Measurements from ENCODE around the gene ARHGAP26. TPM values are rescaled to one million over a fixed set of nuclear protein-coding genes. Genes with fewer than 3 reads are reported as not detected.

Gene ARHGAP26
- total RNA-seq, 5 donors from 2014 or later (not counting 1 experiment from before 2014, with no cell fraction given) = 22.8 to 49.3 (median 28.3) TPM

GRCh38 chr5:142725231-142726187, 44.7 kb upstream of the ARHGAP26 start:
- 65% methylated on average over 3 of the region's 4 CpGs for WGBS (ENCODE audit: insufficient coverage)
- H3K4me3 Mint-ChIP-seq = no peak overlapping the region
- no peaks in the 10 kb centered on the region for H3K36me3 ChIP-seq (ENCODE audit: control insufficient read depth in 2 of 2, extremely low read depth in 1 of 2, insufficient read depth in 1 of 2, low read length in 1 of 2)
- DNase-seq (no peak), ATAC-seq (replicated peaks in 1 of 4) (no peak)
- H3K4me3 ChIP-seq (ENCODE audit: control insufficient read depth in 1 of 2, extremely low read depth in 1 of 2, low read length in 1 of 2) = no peak overlapping the region
- CTCF ChIA-PET = interaction anchor here in 1 of 2 donors (1.1 kb wide), 1 partner anchor 23 kb away, joined by 3 read pairs; no protein-coding TSS in a partner anchor
- H3K27me3 ChIP-seq (replicated peaks in 1 of 2; ENCODE audit: control insufficient read depth in 2 of 2, extremely low read depth in 1 of 2, insufficient read depth in 2 of 2, low read length in 1 of 2) = peaks cover 0 to 4% of the 10 kb centered on the region in 2 experiments
- H3K27ac ChIP-seq (ENCODE audit: low read length) = no peak overlapping the region
- no peaks in the 10 kb centered on the region for H3K9me3 ChIP-seq
- H3K4me1 Mint-ChIP-seq = no peaks in the 10 kb centered on the region
- no peaks in the 10 kb centered on the region for H3K36me3 Mint-ChIP-seq
- POLR2A ChIA-PET = interaction anchor here in 1 of 2 donors (0.8 kb wide), 1 partner anchor 679 kb away, joined by 3 read pairs; no protein-coding TSS in a partner anchor
- H3K4me1 ChIP-seq (ENCODE audit: control insufficient read depth in 1 of 2, extremely low read depth in 1 of 2, insufficient read depth in 2 of 2, low read length in 2 of 2) = no peaks in the 10 kb centered on the region
- H3K27me3 Mint-ChIP-seq = no peaks in the 10 kb centered on the region
- H3K27ac Mint-ChIP-seq = no peak overlapping the region
- H3K9me3 Mint-ChIP-seq = no peaks in the 10 kb centered on the region

GRCh38 chr5:142726188-142726731, 43.9 kb upstream of the ARHGAP26 start:
- no peaks in the 10 kb centered on the region for H3K27me3 Mint-ChIP-seq
- Histone ChIP-seq H3K27me3 (replicated peaks in 1 of 2; ENCODE audit: control insufficient read depth in 2 of 2, extremely low read depth in 1 of 2, insufficient read depth in 2 of 2, low read length in 1 of 2) (peaks cover 0 to 4% of the 10 kb centered on the region in 2 experiments), H3K9me3 (no peaks in the 10 kb centered on the region), H3K27ac (ENCODE audit: low read length) (no peak overlapping the region), H3K36me3 (ENCODE audit: control insufficient read depth in 2 of 2, extremely low read depth in 1 of 2, insufficient read depth in 1 of 2, low read length in 1 of 2) (no peaks in the 10 kb centered on the region), H3K4me1 (ENCODE audit: control insufficient read depth in 1 of 2, extremely low read depth in 1 of 2, insufficient read depth in 2 of 2, low read length in 2 of 2) (no peaks in the 10 kb centered on the region), H3K4me3 (ENCODE audit: control insufficient read depth in 1 of 2, extremely low read depth in 1 of 2, low read length in 1 of 2) (no peak overlapping the region)
- H3K4me3 Mint-ChIP-seq = no peak overlapping the region
- no peak overlapping the region for H3K27ac Mint-ChIP-seq
- no peaks in the 10 kb centered on the region for H3K4me1 Mint-ChIP-seq
- no peaks in the 10 kb centered on the region for H3K9me3 Mint-ChIP-seq
- DNase-seq = no peak
- ChIA-PET POLR2A (no interaction called here), CTCF (no interaction called here)
- no peak for ATAC-seq (replicated peaks in 1 of 4)
- no peaks in the 10 kb centered on the region for H3K36me3 Mint-ChIP-seq
- no CpG with 5 or more reads among the region's 2 CpGs for WGBS (ENCODE audit: insufficient coverage)

GRCh38 chr5:142727735-142728047, 42.5 kb upstream of the ARHGAP26 start:
- no peak overlapping the region for H3K4me3 Mint-ChIP-seq
- H3K9me3 ChIP-seq = no peaks in the 10 kb centered on the region
- 83% methylated on average over 2 of the region's 2 CpGs for WGBS (ENCODE audit: insufficient coverage)
- ATAC-seq (replicated peaks in 1 of 4) (no peak), DNase-seq (no peak)
- H3K9me3 Mint-ChIP-seq = no peaks in the 10 kb centered on the region
- no peaks in the 10 kb centered on the region for H3K27me3 Mint-ChIP-seq
- no peaks in the 10 kb centered on the region for H3K36me3 Mint-ChIP-seq
- H3K4me1 Mint-ChIP-seq = peaks cover 0 to under 1% (median 0%) of the 10 kb centered on the region in 3 donors
- peaks cover 0 to 3% of the 10 kb centered on the region in 2 experiments for H3K4me1 ChIP-seq (ENCODE audit: control insufficient read depth in 1 of 2, extremely low read depth in 1 of 2, insufficient read depth in 2 of 2, low read length in 2 of 2)
- no peak overlapping the region for H3K4me3 ChIP-seq (ENCODE audit: control insufficient read depth in 1 of 2, extremely low read depth in 1 of 2, low read length in 1 of 2)
- no peaks in the 10 kb centered on the region for H3K36me3 ChIP-seq (ENCODE audit: control insufficient read depth in 2 of 2, extremely low read depth in 1 of 2, insufficient read depth in 1 of 2, low read length in 1 of 2)
- ChIA-PET POLR2A (no interaction called here), CTCF (interaction anchor here (0.8 to 1.3 kb wide), 2 partner anchors 14 kb away, joined by 3 to 4 read pairs; no protein-coding TSS in a partner anchor)
- peaks cover 0 to 3% of the 10 kb centered on the region in 2 experiments for H3K27me3 ChIP-seq (replicated peaks in 1 of 2; ENCODE audit: control insufficient read depth in 2 of 2, extremely low read depth in 1 of 2, insufficient read depth in 2 of 2, low read length in 1 of 2)
- no peak overlapping the region for H3K27ac ChIP-seq (ENCODE audit: low read length)
- no peak overlapping the region for H3K27ac Mint-ChIP-seq

- H3K9me3 ChIP-seq = no peaks in the 10 kb centered on the region
- ChIA-PET CTCF (interaction anchor here in 1 of 2 donors (0.6 to 3.9 kb wide), 3 partner anchors 13 to 1090 kb away, joined by 3 to 11 read pairs (median 3); no protein-coding TSS in a partner anchor), POLR2A (interaction anchor here in 1 of 2 donors (0.5 kb wide), 1 partner anchor 257 kb away, joined by 7 read pairs; no protein-coding TSS in a partner anchor)
- H3K27me3 ChIP-seq (replicated peaks in 1 of 2; ENCODE audit: control insufficient read depth in 2 of 2, extremely low read depth in 1 of 2, insufficient read depth in 2 of 2, low read length in 1 of 2) = no peaks in the 10 kb centered on the region
- H3K4me3 Mint-ChIP-seq = no peak overlapping the region
- no peaks in the 10 kb centered on the region for H3K9me3 Mint-ChIP-seq
- H3K4me1 Mint-ChIP-seq = peaks cover 14 to 29% (median 25%) of the 10 kb centered on the region in 3 donors
- H3K27ac Mint-ChIP-seq = no peak overlapping the region
- H3K27me3 Mint-ChIP-seq = peaks cover 0 to 5% of the 10 kb centered on the region in 2 donors
- H3K36me3 ChIP-seq (ENCODE audit: control insufficient read depth in 2 of 2, extremely low read depth in 1 of 2, insufficient read depth in 1 of 2, low read length in 1 of 2) = no peaks in the 10 kb centered on the region
- no peaks in the 10 kb centered on the region for H3K36me3 Mint-ChIP-seq
- DNase-seq (no peak), ATAC-seq (replicated peaks in 1 of 4) (no peak)
- H3K27ac ChIP-seq (ENCODE audit: low read length) = no peak overlapping the region
- peaks cover 0 to 29% of the 10 kb centered on the region in 2 experiments for H3K4me1 ChIP-seq (ENCODE audit: control insufficient read depth in 1 of 2, extremely low read depth in 1 of 2, insufficient read depth in 2 of 2, low read length in 2 of 2)
- 97% methylated on average over 5 of the region's 8 CpGs for WGBS (ENCODE audit: insufficient coverage)
- H3K4me3 ChIP-seq (ENCODE audit: control insufficient read depth in 1 of 2, extremely low read depth in 1 of 2, low read length in 1 of 2) = no peak overlapping the region
Observed at GRCh38 chr5:142735323-142736246, 34.6 kb upstream of the ARHGAP26 start.

- no peak overlapping the region for H3K4me3 Mint-ChIP-seq
Observed at GRCh38 chr5:142736247-142736632, 33.9 kb upstream of the ARHGAP26 start.

More at GRCh38 chr5:142736247-142736632, 33.9 kb upstream of the ARHGAP26 start:
- ChIA-PET CTCF (interaction anchor here (0.6 to 3.9 kb wide), 4 partner anchors 12 to 1089 kb away, joined by 3 to 11 read pairs (median 6); no protein-coding TSS in a partner anchor), POLR2A (no interaction called here)
- no peak for DNase-seq
- no peaks in the 10 kb centered on the region for H3K36me3 Mint-ChIP-seq
- H3K27me3 Mint-ChIP-seq = peaks cover 0 to 5% of the 10 kb centered on the region in 2 donors
- H3K27ac Mint-ChIP-seq = no peak overlapping the region
- WGBS (ENCODE audit: insufficient coverage) = 100% methylated on average over 2 of the region's 7 CpGs
- Histone ChIP-seq H3K4me3 (ENCODE audit: control insufficient read depth in 1 of 2, extremely low read depth in 1 of 2, low read length in 1 of 2) (no peak overlapping the region), H3K27ac (ENCODE audit: low read length) (no peak overlapping the region), H3K9me3 (no peaks in the 10 kb centered on the region), H3K36me3 (ENCODE audit: control insufficient read depth in 2 of 2, extremely low read depth in 1 of 2, insufficient read depth in 1 of 2, low read length in 1 of 2) (no peaks in the 10 kb centered on the region), H3K4me1 (ENCODE audit: control insufficient read depth in 1 of 2, extremely low read depth in 1 of 2, insufficient read depth in 2 of 2, low read length in 2 of 2) (peaks cover 0 to 29% of the 10 kb centered on the region in 2 experiments), H3K27me3 (replicated peaks in 1 of 2; ENCODE audit: control insufficient read depth in 2 of 2, extremely low read depth in 1 of 2, insufficient read depth in 2 of 2, low read length in 1 of 2) (no peaks in the 10 kb centered on the region)
- H3K9me3 Mint-ChIP-seq = no peaks in the 10 kb centered on the region
- peaks cover 14 to 29% (median 25%) of the 10 kb centered on the region in 3 donors for H3K4me1 Mint-ChIP-seq
- no peak for ATAC-seq (replicated peaks in 1 of 4)
